BLaER1 treated with 17β-estradiol and CSF1 and Interleukin-3, amounts not matched to agents 10 nM and 100 nM (cell line): ENCODE measurements around the gene FILIP1L.

Experiments used
- H3K27ac ChIP-seq, 11 experiments: shearing (Covaris generic); formaldehyde crosslinking; 2 replicates each; pipeline ENCODE4 v1.8.1; 2022
- H3K27me3 ChIP-seq, 11 experiments: shearing (Covaris generic); formaldehyde crosslinking; 2 replicates each; pipeline ENCODE4 v1.8.1; 2022
- H3K36me3 ChIP-seq, 11 experiments: shearing (Covaris generic); formaldehyde crosslinking; 2 replicates each; pipeline ENCODE4 v1.8.1; 2022
- H3K4me1 ChIP-seq, 10 experiments: shearing (Covaris generic); formaldehyde crosslinking; 2 replicates each; pipeline ENCODE4 v1.8.1; 2022
- H3K4me2 ChIP-seq, 11 experiments: shearing (Covaris generic); formaldehyde crosslinking; 2 replicates each; pipeline ENCODE4 v1.8.1; 2022
- H3K4me3 ChIP-seq, 10 experiments: shearing (Covaris generic); formaldehyde crosslinking; 2 replicates each; pipeline ENCODE4 v1.8.1; 2022
- H3K9ac ChIP-seq, 11 experiments: shearing (Covaris generic); formaldehyde crosslinking; 2 replicates each; pipeline ENCODE4 v1.8.1; 2022
- H3K9me3 ChIP-seq, 11 experiments: shearing (Covaris generic); formaldehyde crosslinking; replicated peaks in 1 of 11; 2 replicates each; pipeline ENCODE4 v1.8.1; 2022
- H4K20me1 ChIP-seq, 11 experiments: shearing (Covaris generic); formaldehyde crosslinking; 2 replicates each; pipeline ENCODE4 v1.8.1; 2022
- Cebpa-rat ChIP-seq, 11 experiments: shearing (Covaris generic); IDR thresholded peaks; 2 replicates each; pipeline ENCODE4 v1.8.1; 2022

Gene FILIP1L

DNA sequence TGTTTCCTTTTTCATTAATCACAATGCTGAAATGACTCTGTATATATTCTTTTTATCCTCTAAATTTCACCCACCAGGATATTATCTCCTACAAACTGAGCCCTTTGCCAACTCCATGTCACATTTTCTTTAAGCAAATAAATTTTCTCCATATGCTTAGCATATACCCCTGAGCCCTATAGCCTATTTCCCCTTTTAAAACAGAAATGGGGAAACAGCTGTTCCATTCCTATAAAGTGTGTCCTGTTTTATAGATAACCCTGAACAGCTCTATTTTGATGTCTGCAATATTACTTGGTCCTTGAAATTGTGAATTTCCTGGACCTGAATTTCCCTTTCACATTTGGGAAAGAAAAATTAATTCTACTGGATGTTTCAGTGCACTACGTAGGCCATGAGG is 15.6 kb upstream of the FILIP1L start:
- TF ChIP-seq Cebpa-rat (IDR thresholded peaks at IDR 0.05), result no peak
- Histone ChIP-seq H3K27me3 (no peaks in the 10 kb centered on the region), H3K27ac (no peak overlapping the region), H3K4me3 (no peak overlapping the region), H3K9ac (no peak overlapping the region), H3K4me1 (peaks cover 0 to 9% (median 7%) of the 10 kb centered on the region in 10 experiments; a peak in 11 of 20 replicates), H3K36me3 (no peaks in the 10 kb centered on the region), H3K4me2 (no peak overlapping the region), H4K20me1 (no peaks in the 10 kb centered on the region; a peak in 1 of 22 replicates), H3K9me3 (no peaks in the 10 kb centered on the region)

DNA sequence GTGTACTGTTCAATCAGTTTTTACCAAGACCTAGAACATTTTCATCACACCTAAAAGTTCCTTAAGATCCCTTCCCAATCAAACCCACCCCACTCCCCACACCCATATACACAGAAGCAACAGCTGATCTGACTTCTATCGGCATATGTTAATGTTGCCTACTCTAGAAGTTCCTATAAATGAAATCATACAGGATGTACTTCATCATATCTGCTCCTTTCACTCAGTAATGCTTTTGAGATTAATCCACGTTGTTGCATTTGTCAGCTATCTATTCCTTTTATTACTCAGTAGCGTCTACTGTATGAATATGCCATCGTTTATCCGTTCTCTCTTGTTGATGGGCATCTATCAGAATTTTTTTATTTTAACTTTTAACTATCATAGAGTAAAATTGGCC is 14.3 kb upstream of the FILIP1L start:
- Histone ChIP-seq H3K4me3 (no peak overlapping the region), H3K36me3 (no peaks in the 10 kb centered on the region), H3K27ac (no peak overlapping the region), H3K4me2 (no peak overlapping the region), H3K4me1 (peaks cover 0 to 10% (median 9%) of the 10 kb centered on the region in 10 experiments; a peak in 11 of 20 replicates), H3K9me3 (no peaks in the 10 kb centered on the region), H3K9ac (no peak overlapping the region), H4K20me1 (no peaks in the 10 kb centered on the region; a peak in 1 of 22 replicates), H3K27me3 (no peaks in the 10 kb centered on the region)
- TF ChIP-seq Cebpa-rat (IDR thresholded peaks at IDR 0.05), result no peak

DNA sequence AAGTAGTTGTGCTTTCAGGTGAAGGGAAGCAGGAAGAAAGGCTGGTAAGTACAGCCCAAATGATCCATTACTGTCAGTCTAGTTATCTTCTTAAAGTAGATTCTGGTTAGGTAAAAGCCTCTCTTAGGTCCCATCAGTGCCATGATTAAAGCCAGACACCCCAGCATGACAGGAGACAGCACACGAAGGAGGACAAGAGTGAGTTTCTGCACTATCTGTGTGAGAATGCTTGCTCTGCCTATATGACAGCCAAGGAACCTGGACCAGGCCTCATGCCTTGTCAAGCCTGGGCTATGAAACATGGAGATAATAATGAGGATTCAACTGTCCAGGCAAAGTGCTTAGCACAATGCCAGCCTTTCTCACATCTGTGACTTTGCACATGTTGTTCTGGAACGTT is 13.5 kb upstream of the FILIP1L start:
- H3K27ac ChIP-seq, result no peak overlapping the region
- TF ChIP-seq Cebpa-rat (IDR thresholded peaks at IDR 0.05), result no peak
- peaks cover 0 to 10% (median 9%) of the 10 kb centered on the region in 10 experiments; a peak in 11 of 20 replicates for H3K4me1 ChIP-seq
- H3K9me3 ChIP-seq, result no peaks in the 10 kb centered on the region
- no peak overlapping the region for H3K4me3 ChIP-seq
- no peaks in the 10 kb centered on the region; a peak in 1 of 22 replicates for H3K36me3 ChIP-seq
- no peaks in the 10 kb centered on the region; a peak in 1 of 22 replicates for H4K20me1 ChIP-seq
- H3K27me3 ChIP-seq, result no peaks in the 10 kb centered on the region
- no peak overlapping the region for H3K4me2 ChIP-seq
- H3K9ac ChIP-seq, result no peak overlapping the region

DNA sequence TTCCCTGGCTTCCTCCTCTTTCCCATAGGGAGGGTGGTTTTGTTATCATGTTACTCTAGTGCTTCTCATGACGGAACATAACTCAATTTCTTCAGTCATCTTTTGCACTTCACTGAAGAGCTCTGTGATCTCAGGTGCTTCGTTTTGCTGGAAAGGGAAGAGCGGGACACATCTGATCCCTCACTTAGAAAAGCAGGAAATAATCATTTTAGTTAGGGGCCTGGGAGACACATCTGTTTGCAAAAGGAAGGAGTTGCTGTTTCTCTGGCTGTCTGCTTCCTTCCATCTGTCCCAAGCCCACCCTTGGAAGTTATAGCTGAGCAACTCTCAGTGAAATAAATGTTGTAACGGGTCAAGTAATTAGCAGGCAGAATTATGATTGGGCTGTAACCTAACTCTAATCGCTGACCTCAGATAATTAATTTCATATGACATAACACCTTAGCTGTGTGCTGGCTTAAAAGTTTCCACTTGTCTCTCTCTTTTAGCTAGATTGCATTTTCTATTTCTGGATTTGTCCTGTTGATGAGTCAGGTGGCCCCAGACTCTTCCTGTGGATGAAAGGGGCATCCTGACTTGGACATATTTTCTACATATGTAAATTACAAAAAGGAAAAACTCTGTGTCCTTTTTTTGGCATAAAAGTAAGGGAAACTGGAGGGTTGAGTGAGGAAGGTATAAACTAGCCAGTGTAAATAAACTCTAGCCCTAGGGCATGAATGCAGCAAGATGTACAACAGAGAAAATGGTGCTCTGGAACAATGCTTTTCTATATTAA is 11.0 kb upstream of the FILIP1L start:
- Histone ChIP-seq H3K4me3 (no peak overlapping the region), H3K27ac (no peak overlapping the region), H3K27me3 (no peaks in the 10 kb centered on the region), H3K36me3 (peaks cover 0 to 2% (median 0%) of the 10 kb centered on the region in 11 experiments; a peak in 2 of 22 replicates), H3K9ac (no peak overlapping the region), H3K4me1 (peaks cover 0 to 10% (median 9%) of the 10 kb centered on the region in 10 experiments; a peak in 11 of 20 replicates), H3K9me3 (0 out of 22 replicates have a peak, but pooled peaks cover 0 to 5% (median 0%) of the 10 kb centered on the region in 11 experiments), H4K20me1 (no peaks in the 10 kb centered on the region; a peak in 1 of 22 replicates), H3K4me2 (peak overlapping the region in 5 of 11 experiments; percentile 2 to 33 (median 12); a peak in 3 of 22 replicates)
- TF ChIP-seq Cebpa-rat (IDR thresholded peaks at IDR 0.05), result no peak

DNA sequence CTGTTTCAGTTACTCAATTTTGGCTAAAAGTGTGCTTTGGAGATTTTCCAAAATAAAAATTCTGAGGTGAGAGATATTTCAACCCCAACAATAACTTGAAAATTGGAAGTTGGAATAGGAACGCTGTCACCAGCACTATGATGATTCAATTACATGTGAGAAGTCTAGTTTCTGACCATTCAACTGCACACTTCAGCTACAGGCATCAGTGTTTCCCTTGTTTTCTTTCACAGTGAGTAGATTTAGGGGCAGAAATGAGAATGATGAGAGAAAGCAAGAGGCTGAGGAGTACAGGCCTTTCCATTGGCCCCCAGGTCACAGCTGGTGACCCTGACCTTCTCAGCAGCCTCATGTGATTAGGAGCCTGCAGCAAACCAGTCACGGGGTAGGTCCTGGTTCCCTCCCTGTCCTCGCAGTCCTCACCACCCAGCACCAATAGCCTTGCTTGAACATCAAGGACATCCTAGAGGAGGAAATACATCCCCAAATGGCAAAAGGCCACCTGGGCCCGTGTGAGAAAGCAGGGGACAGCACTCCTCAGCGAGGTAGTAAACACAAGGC is 10.0 kb upstream of the FILIP1L start:
- Histone ChIP-seq H3K4me2 (no peak overlapping the region), H3K4me1 (peaks cover 0 to 10% (median 9%) of the 10 kb centered on the region in 10 experiments; a peak in 11 of 20 replicates)
- TF ChIP-seq Cebpa-rat (IDR thresholded peaks at IDR 0.05), result no peak

DNA sequence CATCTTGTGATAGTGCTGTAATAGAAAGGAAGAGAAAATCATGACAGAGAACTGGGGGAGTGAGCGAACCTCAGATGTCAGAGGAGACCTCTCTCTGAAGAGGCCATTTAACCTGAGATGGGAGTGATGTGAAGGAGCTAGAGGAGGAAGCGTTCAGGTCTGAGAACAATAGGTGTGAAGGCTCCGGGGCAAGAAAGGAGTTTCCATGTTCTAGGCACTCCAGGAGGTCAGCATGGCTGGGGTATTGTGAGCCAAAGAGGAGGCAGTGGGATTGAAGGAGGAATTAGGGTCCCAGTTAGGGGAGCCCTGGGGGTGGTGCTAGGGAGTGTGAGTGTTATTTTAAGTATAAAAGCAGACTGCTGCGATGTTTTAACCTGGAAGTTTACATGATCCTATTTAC is 8.8 kb upstream of the FILIP1L start:
- no peak overlapping the region for H3K4me3 ChIP-seq
- no peak overlapping the region for H3K27ac ChIP-seq
- no peaks in the 10 kb centered on the region for H3K27me3 ChIP-seq
- peaks cover 0 to 2% (median 0%) of the 10 kb centered on the region in 11 experiments; a peak in 2 of 22 replicates for H3K36me3 ChIP-seq
- H3K4me1 ChIP-seq, result peaks cover 0 to 10% (median 9%) of the 10 kb centered on the region in 10 experiments; a peak in 11 of 20 replicates
- H3K4me2 ChIP-seq, result no peak overlapping the region
- peaks cover 0 to 5% (median 0%) of the 10 kb centered on the region in 11 experiments; a peak in 1 of 22 replicates for H4K20me1 ChIP-seq
- H3K9me3 ChIP-seq, result 0 out of 22 replicates have a peak, but pooled peaks cover 0 to 5% (median 0%) of the 10 kb centered on the region in 11 experiments
- H3K9ac ChIP-seq, result no peak overlapping the region
- no peak for TF ChIP-seq Cebpa-rat (IDR thresholded peaks at IDR 0.05)

More for the DNA sequence above, 10.0 kb upstream of the FILIP1L start:
- Histone ChIP-seq H4K20me1 (peaks cover 0 to 3% (median 0%) of the 10 kb centered on the region in 11 experiments; a peak in 1 of 22 replicates), H3K27ac (no peak overlapping the region), H3K36me3 (peaks cover 0 to 2% (median 0%) of the 10 kb centered on the region in 11 experiments; a peak in 2 of 22 replicates), H3K27me3 (no peaks in the 10 kb centered on the region), H3K9me3 (0 out of 22 replicates have a peak, but pooled peaks cover 0 to 5% (median 0%) of the 10 kb centered on the region in 11 experiments), H3K4me3 (no peak overlapping the region), H3K9ac (no peak overlapping the region)

DNA sequence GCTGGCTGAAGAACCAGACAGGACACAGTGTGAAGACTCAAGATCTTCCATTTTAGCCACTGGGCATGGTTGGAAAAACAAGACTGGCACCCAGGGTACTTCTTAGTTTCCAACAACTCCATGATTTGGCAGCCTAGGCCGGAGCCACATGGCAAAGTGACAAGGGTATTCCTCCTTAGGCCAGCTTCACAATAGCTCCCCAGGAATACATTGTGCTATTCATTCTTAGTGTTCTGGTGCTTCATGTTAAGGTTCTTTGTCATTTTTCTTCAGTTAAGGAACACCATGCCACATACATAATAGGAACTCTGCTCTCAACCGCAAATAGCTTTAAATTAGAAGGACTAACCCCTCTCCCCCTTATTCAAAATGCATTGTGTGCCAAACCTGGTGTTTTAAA is 8.0 kb upstream of the FILIP1L start:
- Histone ChIP-seq H3K4me3 (no peak overlapping the region), H3K4me2 (no peak overlapping the region), H3K4me1 (peaks cover 0 to 10% (median 9%) of the 10 kb centered on the region in 10 experiments; a peak in 11 of 20 replicates), H3K9ac (no peak overlapping the region), H4K20me1 (peaks cover 0 to 5% (median 0%) of the 10 kb centered on the region in 11 experiments; a peak in 1 of 22 replicates), H3K9me3 (0 out of 22 replicates have a peak, but pooled peaks cover 0 to 5% (median 0%) of the 10 kb centered on the region in 11 experiments), H3K27me3 (no peaks in the 10 kb centered on the region), H3K36me3 (peaks cover 0 to 2% (median 0%) of the 10 kb centered on the region in 11 experiments; a peak in 2 of 22 replicates), H3K27ac (no peak overlapping the region)
- no peak for TF ChIP-seq Cebpa-rat (IDR thresholded peaks at IDR 0.05)

DNA sequence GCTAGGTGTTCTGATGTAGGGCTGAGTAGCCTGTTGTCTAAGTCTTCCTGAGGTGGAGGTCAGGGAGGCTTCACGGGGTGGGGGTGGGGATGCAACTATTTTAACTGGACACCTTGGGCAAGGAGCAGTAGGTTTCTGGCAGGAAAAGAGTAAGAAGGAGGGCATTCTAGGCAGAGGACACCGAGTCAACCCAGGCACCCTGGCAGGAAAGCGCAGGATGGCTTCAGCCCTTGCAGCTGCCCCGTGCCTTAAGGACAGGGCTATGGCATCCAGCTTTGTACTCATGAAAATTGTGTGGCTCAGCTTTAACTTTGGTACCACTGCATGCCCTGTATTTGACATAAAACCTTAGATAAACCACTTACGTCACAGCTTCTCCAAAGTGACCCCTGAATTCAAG is 6.4 kb upstream of the FILIP1L start:
- no peak overlapping the region for H3K9ac ChIP-seq
- TF ChIP-seq Cebpa-rat (IDR thresholded peaks at IDR 0.05), result no peak
- peaks cover 0 to 5% (median 0%) of the 10 kb centered on the region in 11 experiments; a peak in 1 of 22 replicates for H4K20me1 ChIP-seq

DNA sequence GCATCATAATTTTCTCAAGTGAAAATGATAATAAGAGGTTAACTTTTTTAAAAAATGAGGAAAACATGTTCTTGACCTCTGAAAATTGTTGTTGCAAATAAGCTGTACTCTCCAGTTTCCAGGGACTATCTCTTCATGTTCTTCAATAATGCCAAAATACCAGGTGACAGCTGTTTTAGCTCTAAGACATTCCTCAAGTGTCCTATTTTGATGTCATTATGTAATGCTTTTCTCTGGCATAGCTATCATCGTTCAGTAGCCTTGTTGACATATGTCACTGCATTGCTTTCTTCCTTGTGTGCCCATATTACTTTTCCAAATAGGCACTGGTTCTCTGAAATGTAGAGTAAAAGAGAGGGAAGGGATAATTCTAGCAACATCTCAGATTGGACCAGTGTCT is 5.7 kb upstream of the FILIP1L start:
- peaks cover 0 to 4% (median 2%) of the 10 kb centered on the region in 10 experiments; a peak in 9 of 20 replicates for H3K4me1 ChIP-seq
- no peak overlapping the region for H3K9ac ChIP-seq
- H3K4me3 ChIP-seq, result no peak overlapping the region
- H4K20me1 ChIP-seq, result 0 out of 22 replicates have a peak, but pooled peaks cover 0 to 5% (median 0%) of the 10 kb centered on the region in 11 experiments
- H3K36me3 ChIP-seq, result peaks cover 0 to 6% (median 0%) of the 10 kb centered on the region in 11 experiments; a peak in 2 of 22 replicates
- no peaks in the 10 kb centered on the region for H3K27me3 ChIP-seq
- H3K27ac ChIP-seq, result no peak overlapping the region
- 0 out of 22 replicates have a peak, but pooled peaks cover 0 to 5% (median 0%) of the 10 kb centered on the region in 11 experiments for H3K9me3 ChIP-seq
- TF ChIP-seq Cebpa-rat (IDR thresholded peaks at IDR 0.05), result no peak
- H3K4me2 ChIP-seq, result no peak overlapping the region

More for the DNA sequence above, 6.4 kb upstream of the FILIP1L start:
- 0 out of 22 replicates have a peak, but pooled peaks cover 0 to 5% (median 0%) of the 10 kb centered on the region in 11 experiments for H3K9me3 ChIP-seq
- H3K4me1 ChIP-seq, result peaks cover 0 to 10% (median 8%) of the 10 kb centered on the region in 10 experiments; a peak in 11 of 20 replicates
- no peak overlapping the region for H3K4me2 ChIP-seq
- H3K27ac ChIP-seq, result no peak overlapping the region
- peaks cover 0 to 6% (median 0%) of the 10 kb centered on the region in 11 experiments; a peak in 2 of 22 replicates for H3K36me3 ChIP-seq
- no peak overlapping the region for H3K4me3 ChIP-seq
- H3K27me3 ChIP-seq, result no peaks in the 10 kb centered on the region
